ENCODE results near the gene EHD1. TPM values are rescaled to one million over a fixed set of nuclear protein-coding genes. Genes with fewer than 3 reads are reported as not detected.

The EHD1 gene
- total RNA-seq, 6 experiments from 2014 or later: 189 to 227 (median 197) TPM

- Mint-ChIP-seq H3K9me3 (no peaks in the 10 kb centered on the region), H3K4me3 (no peak overlapping the region), H3K27me3 (ENCODE audit: insufficient read depth) (peaks cover 11% of the 10 kb centered on the region), H3K36me3 (ENCODE audit: low read depth) (peaks cover 23% of the 10 kb centered on the region), H3K4me1 (ENCODE audit: low read depth) (peaks cover 58% of the 10 kb centered on the region), H3K27ac (no peak overlapping the region)
- DNase-seq: no peak
- TF ChIP-seq CTCF (IDR thresholded peaks at IDR 0.05): no peak
Measured at GRCh38 chr11:64853709-64854108, 24.7 kb downstream of the EHD1 start.

DNA sequence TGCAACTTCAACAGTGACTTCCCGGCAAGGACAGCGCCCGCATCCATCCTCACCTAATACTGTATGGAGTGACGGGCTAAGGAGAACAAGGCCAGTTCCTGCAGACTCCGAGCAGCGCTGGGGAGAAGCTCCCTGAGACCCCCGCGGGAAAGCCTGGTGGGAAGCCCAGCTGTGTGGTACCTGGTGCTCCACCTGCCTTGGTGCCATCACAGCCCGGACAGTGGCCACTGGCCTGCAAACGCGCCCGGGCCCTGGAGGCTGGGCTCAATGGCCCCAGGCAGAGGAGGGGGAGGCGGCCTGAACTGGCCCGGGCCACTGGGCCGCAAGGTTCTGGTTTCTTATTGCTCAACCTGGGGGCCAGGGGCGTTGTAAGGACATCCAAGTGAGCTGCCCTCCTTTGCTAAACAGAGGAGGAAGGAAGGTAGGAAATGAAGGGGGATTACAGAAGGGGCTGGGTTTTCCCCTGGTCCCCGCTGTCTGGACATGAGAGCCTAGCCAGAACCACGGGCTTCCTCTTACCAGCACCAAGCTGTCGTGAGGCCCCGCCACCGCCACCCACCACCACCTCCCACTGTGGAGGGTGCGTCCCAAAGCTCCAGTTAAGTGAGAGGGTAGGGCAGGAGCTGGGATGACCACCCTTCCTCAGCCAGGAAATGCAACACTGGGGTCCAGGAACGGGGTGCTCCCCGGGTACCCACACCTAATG is 25.5 kb downstream of the EHD1 start:
- Mint-ChIP-seq H3K27me3 (ENCODE audit: insufficient read depth) (peaks cover 13% of the 10 kb centered on the region), H3K4me3 (no peak overlapping the region), H3K9me3 (no peaks in the 10 kb centered on the region), H3K36me3 (ENCODE audit: low read depth) (peaks cover 23% of the 10 kb centered on the region), H3K27ac (peak overlapping the region; percentile 77), H3K4me1 (ENCODE audit: low read depth) (peaks cover 63% of the 10 kb centered on the region)
- no peak for DNase-seq
- no peak for TF ChIP-seq CTCF (IDR thresholded peaks at IDR 0.05)

GRCh38 chr11:64851831-64852351 is 26.5 kb downstream of the EHD1 start:
- Mint-ChIP-seq H3K4me3 (no peak overlapping the region; the same call in 1 of the 2 replicates), H3K4me1 (ENCODE audit: low read depth) (peaks cover 62% of the 10 kb centered on the region), H3K36me3 (ENCODE audit: low read depth) (peaks cover 23% of the 10 kb centered on the region), H3K27ac (peak overlapping the region; percentile 77), H3K9me3 (no peaks in the 10 kb centered on the region), H3K27me3 (ENCODE audit: insufficient read depth) (peaks cover 13% of the 10 kb centered on the region)
- DNase-seq: no peak
- no peak for TF ChIP-seq CTCF (IDR thresholded peaks at IDR 0.05)

DNA sequence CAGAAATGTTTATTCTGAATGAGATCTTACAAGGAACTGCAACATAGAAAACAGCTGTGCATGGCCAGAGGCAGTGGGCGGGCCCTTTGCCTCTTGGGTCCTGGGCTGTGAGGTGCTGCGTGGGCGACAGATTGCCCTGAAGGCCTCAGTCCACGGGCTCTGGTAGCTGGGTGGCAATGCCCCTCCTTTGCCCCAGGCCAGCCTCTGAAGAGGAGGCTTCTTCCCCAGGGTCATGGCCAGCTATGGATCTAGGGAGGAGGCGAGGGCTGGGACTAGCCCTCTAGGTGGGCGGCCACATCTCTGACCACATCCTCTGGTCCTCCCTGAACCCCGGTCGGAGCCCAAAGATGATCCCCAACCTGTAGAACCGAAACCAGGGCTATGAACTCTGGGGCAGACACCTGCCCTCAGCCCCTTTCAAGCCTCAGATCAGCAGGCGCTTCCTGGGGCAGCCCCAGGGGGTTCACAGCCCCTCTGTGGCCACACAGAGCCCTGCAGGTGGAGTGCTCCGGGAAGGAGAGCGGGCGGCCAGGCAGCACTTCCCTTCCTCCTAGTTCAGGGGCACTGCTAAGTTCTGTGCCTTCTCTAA is 27.3 kb downstream of the EHD1 start:
- peaks cover 23% of the 10 kb centered on the region for H3K36me3 Mint-ChIP-seq (ENCODE audit: low read depth)
- H3K9me3 Mint-ChIP-seq: no peaks in the 10 kb centered on the region
- peaks cover 54% of the 10 kb centered on the region for H3K4me1 Mint-ChIP-seq (ENCODE audit: low read depth)
- H3K4me3 Mint-ChIP-seq: no peak overlapping the region
- TF ChIP-seq CTCF (IDR thresholded peaks at IDR 0.05): no peak
- peak overlapping the region; percentile 77 for H3K27ac Mint-ChIP-seq
- no peak for DNase-seq
- H3K27me3 Mint-ChIP-seq (ENCODE audit: insufficient read depth): peaks cover 13% of the 10 kb centered on the region

DNA sequence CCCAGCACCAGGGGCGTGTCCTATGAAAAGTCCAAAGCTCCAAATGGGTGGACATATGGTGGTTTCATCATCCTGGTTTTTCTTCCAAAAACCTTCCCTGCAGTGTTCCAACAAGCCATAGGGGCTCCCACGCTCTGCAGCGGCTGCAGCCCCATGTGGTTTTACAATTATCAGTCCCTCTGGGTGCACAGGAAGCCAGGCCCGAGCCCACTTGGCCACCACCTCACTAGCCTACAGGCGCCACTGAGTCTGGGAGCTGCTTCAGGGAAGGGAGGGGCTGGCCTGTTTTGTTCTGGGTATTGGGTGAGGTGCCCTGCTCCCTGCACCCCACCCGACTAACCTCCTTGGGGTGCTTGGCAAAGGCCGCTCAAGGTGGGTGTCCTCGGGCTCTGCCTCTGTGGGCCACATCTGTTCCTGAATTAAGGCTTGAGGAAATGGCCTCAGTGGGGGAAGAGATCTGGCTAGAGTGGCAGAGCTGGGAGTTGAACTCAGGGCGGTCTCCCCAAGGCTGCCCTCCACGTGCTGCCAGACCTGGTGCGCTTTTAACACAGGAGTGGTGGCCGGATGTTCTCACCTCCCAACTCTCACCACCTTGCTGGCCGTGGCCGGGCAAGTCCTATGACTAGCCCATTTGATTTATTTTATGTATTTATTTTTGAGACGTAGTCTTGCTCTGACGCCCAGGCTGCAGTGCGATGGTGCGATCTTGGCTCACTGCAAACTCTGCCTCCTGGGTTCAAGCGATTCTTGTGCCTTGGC is 28.6 kb downstream of the EHD1 start:
- no peaks in the 10 kb centered on the region for H3K9me3 Mint-ChIP-seq
- peaks cover 41% of the 10 kb centered on the region for H3K4me1 Mint-ChIP-seq (ENCODE audit: low read depth)
- H3K27ac Mint-ChIP-seq: peak overlapping the region; percentile 48
- TF ChIP-seq CTCF (IDR thresholded peaks at IDR 0.05): peak; percentile 39; the same call in 1 of the 2 replicates
- H3K36me3 Mint-ChIP-seq (ENCODE audit: low read depth): peaks cover 10% of the 10 kb centered on the region
- no peak overlapping the region; the same call in 1 of the 2 replicates for H3K4me3 Mint-ChIP-seq
- no peak for DNase-seq
- H3K27me3 Mint-ChIP-seq (ENCODE audit: insufficient read depth): peaks cover 18% of the 10 kb centered on the region
